Esophagus squamous epithelium (tissue), 5 donors: ENCODE data around the gene CD4. TPM values are rescaled to one million over a fixed set of nuclear protein-coding genes. Genes with fewer than 3 reads are reported as not detected.

Source experiments
- DNase-seq: peaks from one replicate; lab custom pipeline; 2025; lab: John Stamatoyannopoulos, UW
- H3K27ac ChIP-seq, 4 donors: fragments of 200-600 bp; sonication (generic); one replicate each; pipeline ENCODE4 v1.5.1; 2016 to 2019; ENCODE audit warnings: mild to moderate bottlenecking in 1 of 4
- H3K27me3 ChIP-seq, 4 donors: fragments of 200-600 bp; sonication (generic); 1 replicate in 3 of 4; 2 replicates in 1 of 4; pipeline versions ENCODE4 v1.5.1 to v1.6.0; 2017 to 2021; ENCODE audit warnings: antibody characterized with exemption in 1 of 4
- H3K36me3 ChIP-seq, 3 donors: fragments of 200-600 bp; sonication (generic); one replicate each; pipeline ENCODE4 v1.5.1; 2016 to 2019
- H3K4me1 ChIP-seq, 3 donors: fragments of 200-600 bp; sonication (generic); one replicate each; pipeline ENCODE4 v1.5.1; 2017 to 2019
- H3K4me3 ChIP-seq, 4 donors: fragments of 200-600 bp; sonication (generic); 1 replicate in 3 of 4; 2 replicates in 1 of 4; pipeline ENCODE4 v1.5.1; 2016 to 2019; ENCODE audit warnings: mild to moderate bottlenecking in 2 of 4, moderate library complexity in 1 of 4
- H3K9me3 ChIP-seq, 3 donors: fragments of 200-600 bp; sonication (generic); one replicate each; pipeline ENCODE4 v1.5.1; 2016 to 2019
- CTCF ChIP-seq, 6 experiments: fragments of 450-650 bp in 4 of 6; fragments of 200-600 bp in 2 of 6; sonication (generic) in 2 of 6; IDR thresholded peaks; one replicate each; pipeline ENCODE4 v1.5.1; 2016 to 2019; ENCODE audit warnings: antibody characterized with exemption in 6 of 6, mild to moderate bottlenecking in 4 of 6, moderate library complexity in 4 of 6
- POLR2A ChIP-seq, 4 donors: fragments of 450-650 bp; IDR thresholded peaks; one replicate each; pipeline ENCODE4 v1.6.1; 2017; ENCODE audit warnings: antibody characterized with exemption in 4 of 4, mild to moderate bottlenecking in 4 of 4, moderate library complexity in 3 of 4
- WGBS, 2 donors: methylation state at CpG; one replicate each; pipeline ENCODE4 v1.1.5; 2018; 5-methylcytosine and 5-hydroxymethylcytosine counted together
- intact Hi-C: fragments of 100-400 bp; cut with DNase I; formaldehyde crosslinking; loops from one replicate; pipeline ENCODE4 v1.15.0; 2022
- total RNA-seq, 4 donors: library from RNA; depleted of rRNA; stranded (reverse); fragments of >200 nt; gene quantifications; one replicate each; pipeline ENCODE4 v1.1.0, GENCODE V29; 2016
- donor health status: DM: yes; HTN: yes; CAD: no.

Gene CD4
- total RNA-seq, 4 donors from 2014 or later = 1.2 to 11.8 (median 5.0) TPM

GRCh38 chr12:6782119-6782518 is 7.2 kb upstream of the CD4 start:
- intact Hi-C loops = no loop called here
- Histone ChIP-seq H3K27me3 (peaks cover 0 to 3% (median 0%) of the 10 kb centered on the region in 4 donors), H3K4me3 (no peak overlapping the region), H3K4me1 (peaks cover 9 to 21% (median 11%) of the 10 kb centered on the region in 3 donors), H3K9me3 (no peaks in the 10 kb centered on the region), H3K36me3 (no peaks in the 10 kb centered on the region), H3K27ac (no peak overlapping the region)
- WGBS, 2 donors = 58 to 70% methylated on average over 3 to 6 of the region's 6 CpGs
- no peak for DNase-seq
- TF ChIP-seq POLR2A (IDR thresholded peaks at IDR 0.05) (no peak), CTCF (IDR thresholded peaks at IDR 0.05) (no peak)

- H3K36me3 ChIP-seq = no peaks in the 10 kb centered on the region
- H3K27ac ChIP-seq = no peak overlapping the region
- no peak overlapping the region for H3K4me3 ChIP-seq
- peaks cover 7 to 18% (median 8%) of the 10 kb centered on the region in 3 donors for H3K4me1 ChIP-seq
- intact Hi-C loops = no loop called here
- 93 to 97% methylated on average over 2 to 4 of the region's 10 CpGs for WGBS, 2 donors
- no peak for DNase-seq
- peaks cover 0 to under 1% (median 0%) of the 10 kb centered on the region in 4 donors for H3K27me3 ChIP-seq
- H3K9me3 ChIP-seq = no peaks in the 10 kb centered on the region
- TF ChIP-seq CTCF (IDR thresholded peaks at IDR 0.05) (no peak), POLR2A (IDR thresholded peaks at IDR 0.05) (no peak)
Measured at GRCh38 chr12:6782850-6783566, 6.3 kb upstream of the CD4 start.

GRCh38 chr12:6783828-6784227 is 5.5 kb upstream of the CD4 start:
- Histone ChIP-seq H3K4me3 (no peak overlapping the region), H3K27ac (no peak overlapping the region), H3K9me3 (no peaks in the 10 kb centered on the region), H3K4me1 (peaks cover 0 to 10% (median 0%) of the 10 kb centered on the region in 3 donors), H3K36me3 (no peaks in the 10 kb centered on the region), H3K27me3 (no peaks in the 10 kb centered on the region)
- intact Hi-C loops = no loop called here
- TF ChIP-seq POLR2A (IDR thresholded peaks at IDR 0.05) (no peak), CTCF (IDR thresholded peaks at IDR 0.05) (no peak)
- 81 to 93% methylated on average over 3 to 9 of the region's 9 CpGs for WGBS, 2 donors
- no peak for DNase-seq

GRCh38 chr12:6784296-6784695 is 5.0 kb upstream of the CD4 start:
- intact Hi-C loops = no loop called here
- no peaks in the 10 kb centered on the region for H3K27me3 ChIP-seq
- H3K4me1 ChIP-seq = peaks cover 0 to 10% (median 0%) of the 10 kb centered on the region in 3 donors
- TF ChIP-seq POLR2A (IDR thresholded peaks at IDR 0.05) (no peak), CTCF (IDR thresholded peaks at IDR 0.05) (no peak)
- no peaks in the 10 kb centered on the region for H3K9me3 ChIP-seq
- H3K4me3 ChIP-seq = no peak overlapping the region
- WGBS, 2 donors = 41 to 56% methylated on average over 5 of the region's 5 CpGs
- H3K27ac ChIP-seq = no peak overlapping the region
- DNase-seq = no peak
- H3K36me3 ChIP-seq = no peaks in the 10 kb centered on the region

GRCh38 chr12:6784761-6785160 is 4.6 kb upstream of the CD4 start:
- Histone ChIP-seq H3K27me3 (no peaks in the 10 kb centered on the region), H3K4me3 (no peak overlapping the region), H3K36me3 (no peaks in the 10 kb centered on the region), H3K4me1 (peaks cover 0 to 8% (median 0%) of the 10 kb centered on the region in 3 donors), H3K27ac (no peak overlapping the region), H3K9me3 (no peaks in the 10 kb centered on the region)
- intact Hi-C loops = no loop called here
- 64 to 67% methylated on average over 5 of the region's 5 CpGs for WGBS, 2 donors
- TF ChIP-seq CTCF (IDR thresholded peaks at IDR 0.05) = no peak
- no peak for TF ChIP-seq POLR2A (IDR thresholded peaks at IDR 0.05)
- DNase-seq = no peak
